Common myeloid progenitor, CD34-positive (primary cell): ENCODE results near the gene ZMYM3. TPM values are rescaled to one million over a fixed set of nuclear protein-coding genes. Genes with fewer than 3 reads are reported as not detected.
"Not testable (repeated sequence)": the region's sequence is repeated elsewhere in the genome, so short reads cannot be mapped to it uniquely, and the experiment has no call there.

ENCODE experiments used
- CTCF ChIA-PET: fragments of 350-600 bp; sonication (Branson Sonifier 250); formaldehyde crosslinking; loops from one replicate; lab custom pipeline; 2021; ENCODE audit warnings: antibody characterized with exemption; lab: Charles Lee
- POLR2A ChIA-PET: fragments of 350-600 bp; sonication (Branson Sonifier 250); formaldehyde crosslinking; loops from one replicate; lab custom pipeline; 2021; ENCODE audit warnings: antibody characterized with exemption; lab: Charles Lee
- DNase-seq, 3 donors: peaks; one replicate each; pipeline versions ENCODE4 v3.0.0 to v3.0.0-alpha.2; 2013
- H3K27ac ChIP-seq, 2 experiments: 1 replicate in 1 of 2; 2 replicates in 1 of 2; pipeline ENCODE4 v1.7.0; 2013; ENCODE audit warnings: inconsistent platforms in 2 of 2, low read length in 2 of 2, mild to moderate bottlenecking in 2 of 2, low read depth in 1 of 2, moderate library complexity in 1 of 2; ENCODE audit not compliant: severe bottlenecking in 2 of 2, insufficient read depth in 1 of 2, poor library complexity in 1 of 2
- H3K27me3 ChIP-seq, 5 experiments: replicated peaks in 2 of 5; 1 replicate in 3 of 5; 2 replicates in 2 of 5; pipeline versions ENCODE4 v1.6.1 to v1.7.0; 2013; ENCODE audit warnings: low read length in 4 of 5, mild to moderate bottlenecking in 2 of 5, moderate library complexity in 2 of 5, inconsistent platforms in 1 of 5; ENCODE audit not compliant: insufficient read depth in 5 of 5, control insufficient read depth in 4 of 5
- H3K36me3 ChIP-seq, 4 experiments: 1 replicate in 2 of 4; 2 replicates in 2 of 4; pipeline versions ENCODE4 v1.6.1 to v1.7.0; 2013; ENCODE audit warnings: low read length in 3 of 4, control low read depth in 1 of 4, mild to moderate bottlenecking in 1 of 4; ENCODE audit not compliant: control insufficient read depth in 4 of 4, insufficient read depth in 4 of 4
- H3K4me1 ChIP-seq, 4 experiments: 1 replicate in 3 of 4; 2 replicates in 1 of 4; pipeline versions ENCODE4 v1.6.1 to v1.7.1; 2013; ENCODE audit warnings: low read length in 3 of 4, mild to moderate bottlenecking in 3 of 4, control low read depth in 1 of 4, inconsistent platforms in 1 of 4, moderate library complexity in 1 of 4; ENCODE audit not compliant: control insufficient read depth in 4 of 4, insufficient read depth in 4 of 4; ENCODE audit errors: control extremely low read depth in 1 of 4
- H3K4me3 ChIP-seq, 7 experiments: 1 replicate in 4 of 7; 2 replicates in 3 of 7; pipeline versions ENCODE4 v1.5.1 to v1.7.0; 2013; ENCODE audit warnings: mild to moderate bottlenecking in 7 of 7, low read length in 6 of 7, moderate library complexity in 6 of 7, inconsistent platforms in 2 of 7, low read depth in 2 of 7, control low read depth in 1 of 7; ENCODE audit not compliant: insufficient read depth in 4 of 7, control insufficient read depth in 1 of 7; ENCODE audit errors: extremely low read depth in 1 of 7
- H3K9me3 ChIP-seq, 5 experiments: 1 replicate in 4 of 5; 2 replicates in 1 of 5; pipeline versions ENCODE4 v1.6.1 to v1.7.1; 2013; ENCODE audit warnings: low read length in 4 of 5, mild to moderate bottlenecking in 2 of 5, inconsistent platforms in 1 of 5, low read depth in 1 of 5, moderate library complexity in 1 of 5; ENCODE audit not compliant: control insufficient read depth in 4 of 5, insufficient read depth in 2 of 5; ENCODE audit errors: control extremely low read depth in 1 of 5
- WGBS: methylation state at CpG from one replicate; pipeline ENCODE4 v1.1.5; 2013; ENCODE audit not compliant: insufficient coverage; 5-methylcytosine and 5-hydroxymethylcytosine counted together
- polyA plus RNA-seq: library from polyadenylated mRNA; unstranded; fragments of 120-200 nt; gene quantifications from one replicate; pipeline ENCODE4 v1.2.1, GENCODE V29; 2013

ZMYM3 gene
- polyA plus RNA-seq, result 44.1 TPM

GRCh38 chrX:71254092-71254963, at the start of gene ZMYM3:
TSS of gene ZMYM3 (minus strand) at chrX:71254140. CDS start at chrX:71253255, 885 bp downstream.
- Histone ChIP-seq H3K27ac (peak within 1 kb of the TSS; percentile 68 to 83), H3K27me3 (no peaks in the 10 kb centered on the region), H3K36me3 (peaks cover 0 to 16% (median 10%) of the 10 kb centered on the region in 4 experiments), H3K4me3 (peak within 1 kb of the TSS; percentile 60 to 92 (median 75)), H3K4me1 (peaks cover 0 to 34% (median 30%) of the 10 kb centered on the region in 4 experiments), H3K9me3 (peaks cover 0 to 1% (median 0%) of the 10 kb centered on the region in 5 experiments)
- DNase-seq, result peak; percentile 84 to 93 (median 91)
- ChIA-PET POLR2A (interaction anchor here (0.9 to 1.6 kb wide), 3 partner anchors 29 to 111 kb away, joined by 3 to 6 read pairs (median 5); partner anchors contain the start of genes NONO and TAF1), CTCF (interaction anchor here (0.8 to 1.3 kb wide), 4 partner anchors 8 to 103 kb away, joined by 3 to 4 read pairs (median 3); partner anchors contain the start of gene NONO)
- WGBS, result 41% methylated on average over 34 of the region's 54 CpGs

GRCh38 chrX:71302461-71303213, 48.7 kb upstream of the ZMYM3 start:
- WGBS, result 61% methylated on average over 3 of the region's 5 CpGs

GRCh38 chrX:71301195-71301924, 47.4 kb upstream of the ZMYM3 start, which contains the start of gene ITGB1BP2:
TSS of gene ITGB1BP2 (plus strand) at chrX:71301750. CDS start at chrX:71301807, 57 bp downstream.
- Histone ChIP-seq H3K27ac (no peak within 1 kb of the TSS), H3K36me3 (peaks cover 3 to 45% (median 19%) of the 10 kb centered on the region in 4 experiments)
- CTCF ChIA-PET, result no interaction called here

More at GRCh38 chrX:71302461-71303213, 48.7 kb upstream of the ZMYM3 start:
- Histone ChIP-seq H3K9me3 (no peaks in the 10 kb centered on the region), H3K4me1 (peaks cover 0 to 12% (median 7%) of the 10 kb centered on the region in 4 experiments), H3K4me3 (no peak overlapping the region), H3K27ac (no peak overlapping the region), H3K27me3 (no peaks in the 10 kb centered on the region), H3K36me3 (peaks cover 3 to 33% (median 12%) of the 10 kb centered on the region in 4 experiments)
- ChIA-PET POLR2A (no interaction called here), CTCF (no interaction called here)
- DNase-seq, result peak; percentile 8 to 30 (median 13)

GRCh38 chrX:71300495-71300894, 46.6 kb upstream of the ZMYM3 start:
- H3K4me3 ChIP-seq, DNase-seq, H3K27ac ChIP-seq, H3K9me3 ChIP-seq, H3K27me3 ChIP-seq, POLR2A ChIA-PET, CTCF ChIA-PET: not testable (repeated sequence)
- 92% methylated on average over 2 of the region's 7 CpGs for WGBS
- H3K4me1 ChIP-seq, result peaks cover 0 to 12% (median 7%) of the 10 kb centered on the region in 4 experiments
- peaks cover 3 to 47% (median 23%) of the 10 kb centered on the region in 4 experiments for H3K36me3 ChIP-seq

More at GRCh38 chrX:71301195-71301924, 47.4 kb upstream of the ZMYM3 start, which contains the start of gene ITGB1BP2:
- Histone ChIP-seq H3K9me3 (no peaks in the 10 kb centered on the region), H3K27me3 (no peaks in the 10 kb centered on the region), H3K4me1 (peaks cover 0 to 12% (median 7%) of the 10 kb centered on the region in 4 experiments), H3K4me3 (no peak within 1 kb of the TSS)
- peak in 2 of 3 donors; percentile 21 for DNase-seq
- 82% methylated on average over 9 of the region's 10 CpGs for WGBS
- POLR2A ChIA-PET, result no interaction called here

- Histone ChIP-seq H3K4me1 (peaks cover 0 to 12% (median 7%) of the 10 kb centered on the region in 4 experiments), H3K36me3 (peaks cover 3 to 47% (median 23%) of the 10 kb centered on the region in 4 experiments)
- POLR2A ChIA-PET, H3K9me3 ChIP-seq, H3K27ac ChIP-seq, CTCF ChIA-PET, DNase-seq, H3K4me3 ChIP-seq, H3K27me3 ChIP-seq: not testable (repeated sequence)
- WGBS, result 96% methylated on average over 7 of the region's 7 CpGs
These were observed 46.1 kb upstream of the ZMYM3 start for GRCh38 chrX:71300064-71300463.

GRCh38 chrX:71298119-71298518, 44.2 kb upstream of the ZMYM3 start:
- H3K27ac ChIP-seq, result no peak overlapping the region
- H3K4me1 ChIP-seq, result peaks cover 0 to 11% (median 5%) of the 10 kb centered on the region in 4 experiments
- peaks cover 6 to 52% (median 26%) of the 10 kb centered on the region in 4 experiments for H3K36me3 ChIP-seq
- ChIA-PET CTCF (interaction anchor here (1.5 kb wide), 1 partner anchor 9 kb away, joined by 3 read pairs; no protein-coding TSS in a partner anchor), POLR2A (no interaction called here)
- H3K27me3 ChIP-seq, result no peaks in the 10 kb centered on the region
- WGBS, result 100% methylated on average over 2 of the region's 3 CpGs
- no peak overlapping the region for H3K4me3 ChIP-seq
- DNase-seq, result no peak
- no peaks in the 10 kb centered on the region for H3K9me3 ChIP-seq
